GM21381 (cell line): Measurements from ENCODE around the gene STX16.

Experiments
- ATAC-seq: cut with Tn5 transposase; IDR thresholded peaks from one replicate; pipeline ENCODE4 v1.9.1; 2021; ENCODE audit warnings: mild to moderate bottlenecking, moderate library complexity; ENCODE audit not compliant: unreplicated experiment

STX16 gene, protein sequence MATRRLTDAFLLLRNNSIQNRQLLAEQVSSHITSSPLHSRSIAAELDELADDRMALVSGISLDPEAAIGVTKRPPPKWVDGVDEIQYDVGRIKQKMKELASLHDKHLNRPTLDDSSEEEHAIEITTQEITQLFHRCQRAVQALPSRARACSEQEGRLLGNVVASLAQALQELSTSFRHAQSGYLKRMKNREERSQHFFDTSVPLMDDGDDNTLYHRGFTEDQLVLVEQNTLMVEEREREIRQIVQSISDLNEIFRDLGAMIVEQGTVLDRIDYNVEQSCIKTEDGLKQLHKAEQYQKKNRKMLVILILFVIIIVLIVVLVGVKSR

GRCh38 chr20:58650776-58651558, at the start of gene STX16:
Gene STX16, plus strand, starts transcription at chr20:58651283. Its CDS starts 724 bp downstream, at chr20:58652007.
- peak; percentile 65 for ATAC-seq

GRCh38 chr20:58602124-58602523, 49.0 kb upstream of the STX16 start:
- no peak for ATAC-seq

- ATAC-seq: no peak
Measured at GRCh38 chr20:58603721-58604120, 47.4 kb upstream of the STX16 start.

DNA sequence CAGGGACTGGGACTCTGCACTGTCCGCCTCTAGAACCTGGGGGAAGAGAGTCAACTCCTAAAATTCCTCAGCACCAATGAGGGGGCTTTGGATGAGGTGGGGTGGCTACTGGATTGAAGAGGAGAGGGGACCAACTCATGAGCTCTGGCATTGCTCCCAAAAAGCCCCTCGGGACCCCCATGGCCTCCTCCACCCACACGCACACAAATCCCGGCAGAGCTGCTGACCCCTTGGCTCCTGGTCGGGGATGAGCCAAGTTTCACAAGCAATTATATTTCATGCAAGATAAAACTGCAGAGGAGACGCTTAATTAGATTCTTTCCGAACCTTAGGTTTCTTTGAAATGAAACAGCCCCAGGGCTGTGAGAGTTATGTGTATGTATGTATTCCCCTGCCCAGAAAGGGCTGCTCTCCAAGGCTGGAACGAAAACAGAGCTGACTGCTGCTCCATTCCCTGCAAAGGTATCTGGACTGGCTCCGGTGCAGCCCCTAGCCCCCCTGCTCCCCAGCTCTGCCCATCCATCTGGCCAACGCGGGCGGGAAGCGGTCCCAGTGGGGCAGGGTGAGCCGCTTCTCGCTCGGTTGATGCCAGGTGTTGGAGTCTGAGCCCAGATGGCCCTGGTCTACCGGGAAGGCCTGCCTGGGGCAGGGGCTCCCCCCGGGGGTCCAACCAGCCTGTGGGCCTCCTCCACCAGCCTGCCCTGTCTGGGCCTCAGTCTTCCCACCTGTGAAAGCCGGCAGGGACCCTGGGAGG, 46.8 kb upstream of the STX16 start:
- ATAC-seq: no peak

GRCh38 chr20:58605292-58606065, 45.6 kb upstream of the STX16 start:
- no peak for ATAC-seq

GRCh38 chr20:58606184-58606583, 44.9 kb upstream of the STX16 start:
- no peak for ATAC-seq

DNA sequence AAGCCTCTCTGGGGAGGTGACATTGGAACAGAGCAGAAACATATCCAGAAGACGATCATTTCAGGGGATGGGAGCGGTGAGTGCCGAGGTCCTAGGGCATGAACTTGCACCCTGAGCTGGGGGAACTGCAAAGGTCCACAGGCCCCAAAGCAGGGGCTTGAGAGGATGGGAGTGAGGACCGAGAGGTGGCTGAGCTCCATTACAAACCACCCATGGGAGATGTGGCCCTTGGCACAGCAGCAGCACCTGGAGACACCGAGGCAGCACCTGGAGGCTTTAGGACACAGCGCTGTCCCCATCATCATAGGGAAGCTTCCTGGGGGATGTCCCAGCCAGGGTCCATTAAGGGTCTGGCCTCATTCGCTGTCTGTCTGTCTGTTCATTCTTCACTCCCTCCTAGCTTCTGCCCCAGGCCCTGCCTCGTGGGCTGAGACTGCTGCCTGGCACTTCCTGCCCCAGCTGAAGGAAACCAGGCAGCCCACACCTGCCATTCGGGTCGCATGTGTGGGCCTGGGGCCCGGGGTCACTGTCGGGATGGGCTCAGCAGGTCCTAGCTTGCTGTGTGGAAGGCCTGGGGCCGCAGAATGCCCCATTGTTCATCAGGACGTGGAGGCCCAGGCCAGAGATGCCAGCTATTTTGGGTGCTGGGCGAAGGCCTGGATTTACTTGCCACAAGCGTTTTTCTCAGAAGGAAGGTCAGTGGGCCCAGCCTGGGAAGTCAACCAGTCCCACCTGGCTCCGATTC, 42.8 kb upstream of the STX16 start:
- no peak for ATAC-seq

DNA sequence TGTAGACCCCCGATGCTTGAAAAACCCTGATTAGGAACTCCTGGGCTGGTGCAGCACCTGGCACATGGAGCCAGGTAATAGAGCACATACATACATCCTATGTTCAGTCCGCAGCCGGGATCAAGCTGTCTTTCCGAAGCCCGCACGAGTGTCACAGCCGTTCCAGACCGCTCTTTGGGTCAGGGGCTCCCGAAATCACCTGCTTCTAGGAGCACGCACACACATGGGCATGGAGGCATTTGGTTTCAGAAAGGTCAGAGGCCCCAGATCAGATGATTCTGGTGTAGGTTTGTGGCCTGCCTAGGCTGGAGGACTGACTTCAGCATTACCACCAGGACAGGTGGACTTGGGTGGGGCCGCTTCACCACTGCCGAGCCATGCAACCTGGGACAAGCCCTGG, 42.1 kb upstream of the STX16 start:
- ATAC-seq: no peak

DNA sequence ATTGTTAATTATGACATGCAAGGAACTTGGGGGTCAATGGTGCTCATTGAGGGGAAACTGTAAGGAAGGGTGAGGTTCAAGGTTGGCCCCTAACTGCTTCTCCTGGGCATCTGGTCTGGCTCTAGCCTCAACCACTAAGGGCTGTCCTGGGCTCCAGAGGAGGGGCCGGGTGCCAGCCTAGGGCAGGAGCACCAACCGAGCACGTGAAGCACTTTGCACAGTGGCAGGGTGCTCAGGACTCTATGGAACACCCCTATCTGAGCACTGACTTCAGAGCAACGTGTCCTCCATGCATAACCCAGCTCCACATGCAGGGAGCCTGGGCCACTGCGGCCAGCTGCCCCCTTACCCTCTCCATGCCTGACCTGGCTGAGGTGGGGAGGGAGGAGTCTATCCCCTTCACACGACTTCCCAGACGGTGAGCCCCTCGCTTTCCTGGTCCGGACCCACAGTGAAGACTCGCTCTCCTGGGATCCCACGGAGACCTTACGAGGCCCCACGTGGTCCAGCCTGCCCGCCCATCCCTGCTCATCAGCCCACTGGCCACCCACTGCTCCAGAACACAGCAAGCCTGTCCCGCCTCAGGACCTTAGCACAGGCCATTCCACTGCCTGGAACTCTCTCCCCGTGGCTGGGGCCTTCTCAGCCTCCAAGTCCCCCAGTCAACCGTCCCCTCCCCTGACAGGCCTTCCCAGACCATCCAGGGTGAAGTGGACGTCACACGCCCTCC, 40.8 kb upstream of the STX16 start:
- no peak for ATAC-seq

DNA sequence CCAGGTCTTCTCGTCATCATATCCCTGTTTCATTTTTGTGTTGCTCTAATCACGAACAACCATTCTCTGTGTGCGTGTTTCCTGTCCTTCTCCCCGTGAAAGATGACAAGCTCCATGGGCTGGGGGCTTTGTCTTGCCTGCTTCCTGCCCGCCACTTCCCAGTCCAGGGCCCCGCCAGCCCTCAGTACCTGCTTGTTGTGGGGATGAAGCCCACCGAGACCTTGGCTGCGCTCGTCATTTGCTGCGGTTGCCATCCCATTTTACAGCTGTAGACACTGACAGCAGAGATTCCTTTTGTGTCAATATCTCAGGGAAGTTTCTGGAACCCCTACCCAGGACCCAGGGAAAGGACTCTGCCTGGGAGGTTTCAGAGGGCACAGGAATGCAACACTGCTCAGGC, 40.3 kb upstream of the STX16 start:
- ATAC-seq: no peak

DNA sequence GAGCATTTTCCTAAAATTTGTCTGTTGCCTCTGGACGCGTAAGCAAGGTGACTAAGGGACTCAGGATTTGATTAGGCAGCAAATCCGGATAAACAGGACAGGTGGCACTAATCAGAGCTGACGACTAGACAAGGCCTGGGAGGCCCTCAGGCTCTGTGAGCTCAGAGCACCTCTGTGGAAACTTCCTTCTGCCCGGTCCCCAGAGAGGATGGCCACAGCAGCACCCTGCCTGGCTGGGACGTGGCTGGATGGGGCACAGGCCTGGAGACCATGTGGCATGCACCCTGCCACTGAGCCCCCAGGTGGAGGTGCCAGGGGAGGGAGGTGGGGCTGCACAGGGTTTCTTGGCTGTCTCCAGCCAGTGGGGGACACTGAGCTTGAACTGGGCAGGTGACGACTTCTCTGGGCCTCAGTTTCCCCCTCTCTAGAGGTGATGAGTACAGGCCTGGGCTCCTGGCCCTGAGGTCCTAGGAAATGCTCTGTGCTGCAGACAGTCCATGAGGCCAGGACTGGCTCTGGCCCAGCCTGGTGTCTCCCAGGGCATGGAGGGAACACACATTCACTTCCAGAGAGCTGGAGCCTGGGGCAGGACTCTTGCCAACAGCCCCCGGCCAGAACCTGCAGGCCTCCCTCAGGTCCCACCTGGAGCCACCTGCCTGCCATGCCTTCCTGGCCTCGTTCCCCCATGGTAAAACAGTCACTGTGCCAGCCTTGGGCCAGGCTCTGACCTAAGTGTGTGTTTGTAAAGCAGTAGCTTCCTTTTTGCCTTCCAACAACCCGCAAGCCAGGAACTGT, 39.6 kb upstream of the STX16 start:
- no peak for ATAC-seq

- no peak for ATAC-seq
Measured at GRCh38 chr20:58612121-58612691, 38.9 kb upstream of the STX16 start.

DNA sequence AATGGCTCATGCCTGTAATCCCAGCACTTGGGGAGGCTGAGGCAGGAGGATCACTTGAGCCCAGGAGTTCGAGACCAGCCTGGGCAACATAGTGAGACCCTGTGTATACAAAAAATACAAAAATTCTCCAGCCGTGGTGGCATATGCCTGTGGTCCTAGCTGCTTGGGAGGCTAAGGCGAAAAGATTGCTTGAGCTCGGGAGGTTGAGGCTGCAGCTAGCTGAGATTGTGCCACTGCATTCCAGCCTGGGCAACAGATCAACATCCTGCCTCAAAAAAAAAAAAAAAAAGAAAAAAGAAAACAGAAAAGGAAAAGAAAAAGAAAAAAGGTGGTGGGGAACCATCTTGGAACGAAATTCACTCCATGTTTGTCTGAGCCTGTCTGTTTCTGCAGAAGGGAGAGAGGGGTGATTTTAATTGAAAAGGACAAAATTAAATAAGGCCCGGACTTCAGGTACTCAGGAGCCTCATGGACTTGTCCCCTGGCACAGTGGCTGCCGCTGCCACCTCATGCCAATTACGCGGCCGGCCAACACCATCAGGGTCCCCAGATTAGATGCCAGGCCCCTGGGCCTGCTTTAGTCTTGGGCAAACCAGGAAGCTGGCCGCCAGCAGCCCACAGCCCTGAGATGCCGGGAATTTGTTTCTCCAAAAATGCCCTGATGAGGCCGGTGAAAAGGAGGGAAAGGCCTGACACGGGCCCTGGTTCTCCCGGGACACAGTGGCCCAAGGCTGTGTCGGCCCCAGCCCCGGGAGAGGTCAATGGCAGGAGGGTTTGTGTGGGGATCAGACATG, 37.8 kb upstream of the STX16 start:
- ATAC-seq: no peak

DNA sequence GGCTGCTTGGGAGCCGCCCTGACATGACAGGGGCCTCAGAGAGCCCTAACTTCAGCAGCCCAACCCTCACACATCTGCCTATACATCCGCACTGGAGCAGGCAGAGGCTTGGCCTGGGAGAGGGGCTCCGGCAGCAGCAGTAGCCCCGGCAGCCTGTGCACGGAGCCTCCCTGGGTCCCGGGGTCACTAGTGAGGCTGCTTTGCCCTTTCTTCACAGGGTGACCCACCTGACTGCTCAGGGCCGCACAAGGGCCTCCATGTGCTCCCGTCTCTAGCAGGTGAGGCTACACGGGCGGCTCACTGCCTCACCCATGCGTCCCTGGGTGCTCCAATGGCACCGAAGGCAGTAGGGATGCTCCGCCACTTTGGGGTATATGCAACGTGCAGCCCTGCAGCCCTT, 36.7 kb upstream of the STX16 start:
- ATAC-seq: no peak

GRCh38 chr20:58614984-58615760, 35.9 kb upstream of the STX16 start:
- no peak for ATAC-seq

DNA sequence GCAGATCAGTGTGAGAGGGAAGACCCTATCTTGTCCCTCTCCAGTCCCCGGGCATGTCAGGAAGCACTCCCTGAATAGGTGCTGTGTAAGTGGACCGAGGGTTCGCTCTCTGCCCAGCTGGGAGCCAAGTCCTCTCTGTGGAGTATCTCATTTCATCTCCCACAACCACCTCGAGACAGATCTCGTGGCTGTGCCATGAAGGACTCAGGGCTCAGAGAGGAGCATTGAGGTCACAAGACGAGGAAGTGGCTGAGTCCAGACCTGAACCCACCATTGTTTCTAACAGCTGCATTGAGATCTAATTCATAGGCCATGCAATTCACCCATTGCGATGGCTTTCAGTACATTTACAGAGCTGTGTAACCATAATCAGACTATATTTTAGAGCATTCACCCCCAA, 34.7 kb upstream of the STX16 start:
- ATAC-seq: no peak

DNA sequence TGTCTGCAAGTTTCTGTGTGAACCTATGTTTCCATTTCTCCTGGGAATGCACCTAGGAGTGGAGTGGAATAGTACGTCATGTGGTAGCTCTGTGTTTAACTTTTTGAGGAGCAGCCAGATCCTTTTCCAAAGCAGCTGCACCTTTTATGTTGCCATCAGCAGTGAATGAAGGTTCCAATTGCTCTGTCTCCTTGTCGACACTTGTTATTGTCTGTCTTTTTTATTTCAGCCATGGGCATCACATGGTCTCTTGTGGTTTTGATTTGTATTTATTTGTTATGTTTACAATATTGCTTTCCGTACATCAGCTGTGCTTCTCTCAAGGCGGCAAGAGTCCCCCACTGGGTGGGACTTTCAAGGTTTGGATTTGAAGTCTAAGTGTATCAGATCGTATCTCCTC, 33.9 kb upstream of the STX16 start:
- no peak for ATAC-seq
